ENCODE data around the gene VDR. TPM values are rescaled to one million over a fixed set of nuclear protein-coding genes. Genes with fewer than 3 reads are reported as not detected.

The VDR gene
- total and polyA plus RNA-seq, 2 donors (not counting 1 experiment from before 2014, with no cell fraction given) = 0.37 to 0.42 TPM

GRCh38 chr12:47902131-47902639 lies 2.6 kb downstream of the VDR start:
- H4K20me1 ChIP-seq (ENCODE audit: control insufficient read depth, insufficient read depth, low read length, poor library complexity, severe bottlenecking) = no peaks in the 10 kb centered on the region
- ATAC-seq (ENCODE audit: low read depth) = no peak
- Mint-ChIP-seq H3K4me1 (peaks cover 36% of the 10 kb centered on the region), H3K4me3 (no peak overlapping the region), H3K9me3 (ENCODE audit: insufficient read depth) (no peaks in the 10 kb centered on the region), H3K27ac (no peak overlapping the region), H3K27me3 (peaks cover 42% of the 10 kb centered on the region)
- TF ChIP-seq EZH2 (IDR thresholded peaks at IDR 0.05; ENCODE audit: borderline replicate concordance, insufficient read depth, low read depth, low read length, poor library complexity, severe bottlenecking) = no peak
- TF ChIP-seq CTCF (IDR thresholded peaks at IDR 0.05) = no peak
- no peaks in the 10 kb centered on the region for H3K79me2 ChIP-seq (ENCODE audit: control insufficient read depth, insufficient read depth, low read length)
- no peaks in the 10 kb centered on the region for H3K36me3 ChIP-seq (replicated peaks in 1 of 2; ENCODE audit: control extremely low read depth in 1 of 2, control insufficient read depth in 1 of 2, extremely low read depth in 1 of 2, insufficient read depth in 2 of 2, low read length in 1 of 2)
- no peak overlapping the region for H3K27ac ChIP-seq (ENCODE audit: low read length in 2 of 2)
- ChIA-PET POLR2A (no interaction called here), CTCF (no interaction called here)
- intact Hi-C loops (cut with micrococcal nuclease) = loop anchor here (10.0 kb wide), 1 partner anchor 263 kb away; no protein-coding TSS in a partner anchor
- peaks cover 0 to 10% (median 0%) of the 10 kb centered on the region in 3 donors for H3K9me3 ChIP-seq (ENCODE audit: control extremely low read depth in 1 of 3, control insufficient read depth in 2 of 3, insufficient read depth in 1 of 3, low read length in 2 of 3)
- H3K4me1 ChIP-seq (ENCODE audit: control insufficient read depth in 2 of 2, insufficient read depth in 2 of 2, low read length in 2 of 2) = peaks cover 26 to 36% of the 10 kb centered on the region in 2 donors
- no peak overlapping the region for H3K9ac ChIP-seq (ENCODE audit: low read length)
- no peak overlapping the region for H2AFZ ChIP-seq (ENCODE audit: insufficient read depth, low read depth, low read length, poor library complexity, severe bottlenecking)
- no peak for DNase-seq
- H3K27me3 ChIP-seq (replicated peaks in 1 of 4; ENCODE audit: control extremely low read depth in 1 of 4, control insufficient read depth in 3 of 4, insufficient read depth in 4 of 4, low read length in 3 of 4) = peaks cover 0 to 70% (median 26%) of the 10 kb centered on the region in 4 experiments
- no peak overlapping the region for H3K4me2 ChIP-seq (replicated peaks; ENCODE audit: low read depth, low read length, poor library complexity, severe bottlenecking)
- no peak overlapping the region for H3K4me3 ChIP-seq (ENCODE audit: control extremely low read depth in 1 of 5, extremely low read depth in 1 of 5, insufficient read depth in 1 of 5, low read depth in 2 of 5, low read length in 4 of 5)

GRCh38 chr12:47901718-47902093 lies 3.1 kb downstream of the VDR start:
- no peak overlapping the region for H3K27ac Mint-ChIP-seq
- no peaks in the 10 kb centered on the region for H3K79me2 ChIP-seq (ENCODE audit: control insufficient read depth, insufficient read depth, low read length)
- H3K27me3 Mint-ChIP-seq = peaks cover 47% of the 10 kb centered on the region
- no peak overlapping the region for H3K4me3 ChIP-seq (ENCODE audit: control extremely low read depth in 1 of 5, extremely low read depth in 1 of 5, insufficient read depth in 1 of 5, low read depth in 2 of 5, low read length in 4 of 5)
- no peak overlapping the region for H3K4me3 Mint-ChIP-seq
- no peaks in the 10 kb centered on the region for H4K20me1 ChIP-seq (ENCODE audit: control insufficient read depth, insufficient read depth, low read length, poor library complexity, severe bottlenecking)
- no peak overlapping the region for H3K4me2 ChIP-seq (replicated peaks; ENCODE audit: low read depth, low read length, poor library complexity, severe bottlenecking)
- H3K4me1 ChIP-seq (ENCODE audit: control insufficient read depth in 2 of 2, insufficient read depth in 2 of 2, low read length in 2 of 2) = peaks cover 26 to 36% of the 10 kb centered on the region in 2 donors
- intact Hi-C loops (cut with micrococcal nuclease) = loop anchor here (10.0 kb wide), 1 partner anchor 263 kb away; no protein-coding TSS in a partner anchor
- TF ChIP-seq CTCF (IDR thresholded peaks at IDR 0.05) = no peak
- no peak for TF ChIP-seq EZH2 (IDR thresholded peaks at IDR 0.05; ENCODE audit: borderline replicate concordance, insufficient read depth, low read depth, low read length, poor library complexity, severe bottlenecking)
- ChIA-PET CTCF (no interaction called here), POLR2A (no interaction called here)
- ATAC-seq (ENCODE audit: low read depth) (no peak), DNase-seq (no peak)
- no peak overlapping the region for H2AFZ ChIP-seq (ENCODE audit: insufficient read depth, low read depth, low read length, poor library complexity, severe bottlenecking)
- WGBS (ENCODE audit: insufficient coverage) = 54% methylated on average over 3 of the region's 6 CpGs
- peaks cover 36% of the 10 kb centered on the region for H3K4me1 Mint-ChIP-seq
- H3K27me3 ChIP-seq (replicated peaks in 1 of 4; ENCODE audit: control extremely low read depth in 1 of 4, control insufficient read depth in 3 of 4, insufficient read depth in 4 of 4, low read length in 3 of 4) = peaks cover 0 to 70% (median 28%) of the 10 kb centered on the region in 4 experiments
- H3K27ac ChIP-seq (ENCODE audit: low read length in 2 of 2) = no peak overlapping the region
- H3K9me3 Mint-ChIP-seq (ENCODE audit: insufficient read depth) = no peaks in the 10 kb centered on the region
- no peaks in the 10 kb centered on the region for H3K36me3 ChIP-seq (replicated peaks in 1 of 2; ENCODE audit: control extremely low read depth in 1 of 2, control insufficient read depth in 1 of 2, extremely low read depth in 1 of 2, insufficient read depth in 2 of 2, low read length in 1 of 2)
- H3K9me3 ChIP-seq (ENCODE audit: control extremely low read depth in 1 of 3, control insufficient read depth in 2 of 3, insufficient read depth in 1 of 3, low read length in 2 of 3) = peaks cover 0 to 10% (median 0%) of the 10 kb centered on the region in 3 donors
- no peak overlapping the region for H3K9ac ChIP-seq (ENCODE audit: low read length)
